Fibroblast of lung (primary cell): ENCODE measurements around the gene CELF5.

Experiments
- CTCF ChIP-seq, 2 donors: IDR thresholded peaks in 1 of 2; conservative IDR thresholded peaks in 1 of 2; 1 replicate in 1 of 2; 2 replicates in 1 of 2; pipeline ENCODE4 v1.5.1; 2011 to 2012; ENCODE audit warnings: low read length in 2 of 2, control low read depth in 1 of 2, inconsistent platforms in 1 of 2, low read depth in 1 of 2, mild to moderate bottlenecking in 1 of 2
- EZH2 ChIP-seq: IDR thresholded peaks from 2 replicates; pipeline ENCODE4 v1.5.1; 2012; ENCODE audit warnings: low read length, control low read depth, mild to moderate bottlenecking; ENCODE audit errors: missing control alignments

- TF ChIP-seq CTCF (conservative IDR thresholded peaks at IDR 0.05 in 1 of 2, IDR thresholded peaks at IDR 0.05 in 1 of 2; ENCODE audit: low read depth in 1 of 2, low read length in 2 of 2), result no peak
- no peak for TF ChIP-seq EZH2
Measured at GRCh38 chr19:3252650-3253049, 28.2 kb downstream of the CELF5 start.
